Measurements from ENCODE around the gene PTMS.

DNA sequence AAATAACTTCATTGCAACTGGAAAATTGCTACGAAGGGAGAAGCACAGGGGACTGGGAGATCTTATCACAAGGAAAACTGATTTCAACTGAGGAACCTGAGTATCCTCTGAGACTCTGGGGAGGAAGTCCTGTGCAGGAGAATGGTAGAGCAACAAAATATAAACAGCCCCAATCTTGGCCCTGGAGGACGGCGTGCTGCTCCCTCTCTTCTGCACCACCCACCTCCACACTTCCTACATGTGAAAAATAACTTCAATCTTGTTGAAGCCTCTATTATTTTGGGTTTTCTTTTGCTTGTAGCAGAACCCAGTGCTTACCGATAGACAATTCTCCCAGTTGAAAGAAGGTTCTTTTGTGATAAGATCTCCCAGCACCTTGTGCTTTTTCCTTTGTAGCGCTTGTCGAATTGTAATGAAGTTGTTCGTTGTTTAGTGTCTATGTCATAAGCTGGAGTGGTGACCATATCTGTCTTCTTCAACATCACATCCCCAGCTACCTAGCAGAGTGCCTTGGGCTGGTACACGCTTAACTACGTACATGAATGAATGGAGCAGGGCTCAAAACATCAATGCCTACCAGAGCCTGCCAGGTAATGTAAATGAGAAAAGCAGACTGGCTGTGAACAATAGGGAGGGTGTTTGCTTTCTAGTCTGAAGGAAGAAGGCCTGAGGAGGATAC is 20.4 kb downstream of the PTMS start:
- no peak for TF ChIP-seq POLR2A (IDR thresholded peaks at IDR 0.05)
- TF ChIP-seq, protein P1, sequence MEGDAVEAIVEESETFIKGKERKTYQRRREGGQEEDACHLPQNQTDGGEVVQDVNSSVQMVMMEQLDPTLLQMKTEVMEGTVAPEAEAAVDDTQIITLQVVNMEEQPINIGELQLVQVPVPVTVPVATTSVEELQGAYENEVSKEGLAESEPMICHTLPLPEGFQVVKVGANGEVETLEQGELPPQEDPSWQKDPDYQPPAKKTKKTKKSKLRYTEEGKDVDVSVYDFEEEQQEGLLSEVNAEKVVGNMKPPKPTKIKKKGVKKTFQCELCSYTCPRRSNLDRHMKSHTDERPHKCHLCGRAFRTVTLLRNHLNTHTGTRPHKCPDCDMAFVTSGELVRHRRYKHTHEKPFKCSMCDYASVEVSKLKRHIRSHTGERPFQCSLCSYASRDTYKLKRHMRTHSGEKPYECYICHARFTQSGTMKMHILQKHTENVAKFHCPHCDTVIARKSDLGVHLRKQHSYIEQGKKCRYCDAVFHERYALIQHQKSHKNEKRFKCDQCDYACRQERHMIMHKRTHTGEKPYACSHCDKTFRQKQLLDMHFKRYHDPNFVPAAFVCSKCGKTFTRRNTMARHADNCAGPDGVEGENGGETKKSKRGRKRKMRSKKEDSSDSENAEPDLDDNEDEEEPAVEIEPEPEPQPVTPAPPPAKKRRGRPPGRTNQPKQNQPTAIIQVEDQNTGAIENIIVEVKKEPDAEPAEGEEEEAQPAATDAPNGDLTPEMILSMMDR (IDR thresholded peaks at IDR 0.05) = no peak
